A549 (cell line): ENCODE measurements around the gene MUC2. TPM values are rescaled to one million over a fixed set of nuclear protein-coding genes. Genes with fewer than 3 reads are reported as not detected.

ENCODE experiments used
- ATAC-seq, 2 experiments: fragments of 200-7000 bp in 1 of 2; fragments of >200 bp in 1 of 2; cut with Nextera tagmentation in 1 of 2; cut with Tn5 transposase in 1 of 2; 3 replicates each; pipeline versions ENCODE4 v1.8.0 to v1.9.1; 2018 to 2020; ENCODE audit warnings: mild to moderate bottlenecking in 1 of 2, moderate library complexity in 1 of 2
- CTCF ChIA-PET: fragments of 300-600 bp; sonication (Branson Sonifier 250); formaldehyde crosslinking; extraction: SDS; loops from one replicate; lab custom pipeline; 2021; ENCODE audit warnings: antibody characterized with exemption, inconsistent platforms; lab: Yijun Ruan, JAX
- POLR2A ChIA-PET: fragments of 350-600 bp; formaldehyde crosslinking; extraction: SDS; loops from one replicate; lab custom pipeline; 2021; ENCODE audit warnings: antibody characterized with exemption, inconsistent platforms; lab: Yijun Ruan, JAX
- DNase-seq, 2 experiments: peaks; one replicate each; pipeline versions ENCODE4 v3.0.0 to v3.0.0-alpha.2; 2011 to 2016; ENCODE audit warnings: low read depth in 1 of 2, low spot score in 1 of 2
- FAIRE-seq: peaks from 2 replicates; lab custom pipeline; 2011; peaks lifted over from hg19 to GRCh38; lab: Jason Lieb, UNC
- H3K27ac ChIP-seq, 2 experiments: fragments of >200 bp; sonication (Bioruptor Twin); formaldehyde crosslinking; 3 replicates each; pipeline ENCODE4 v1.5.1; 2016 to 2017
- H3K4me1 ChIP-seq: fragments of >200 bp; sonication (Bioruptor Twin); formaldehyde crosslinking; 3 replicates; pipeline ENCODE4 v1.6.1; 2016
- H3K4me2 ChIP-seq: fragments of >200 bp; sonication (Bioruptor Twin); formaldehyde crosslinking; 3 replicates; pipeline ENCODE4 v1.6.1; 2016
- H3K4me3 ChIP-seq: fragments of >200 bp; sonication (Bioruptor Twin); formaldehyde crosslinking; 3 replicates; pipeline ENCODE4 v1.5.1; 2016
- H3K9me3 ChIP-seq: fragments of >200 bp; sonication (Bioruptor Twin); formaldehyde crosslinking; 3 replicates; pipeline ENCODE4 v1.6.1; 2016
- CHD2 ChIP-seq: fragments of 150-350 bp; IDR thresholded peaks from 2 replicates; pipeline ENCODE4 v1.6.1; 2014; ENCODE audit warnings: low read length; ENCODE audit not compliant: partially characterized antibody
- EHMT2 ChIP-seq: fragments of 200-600 bp; sonication (generic); IDR thresholded peaks from 2 replicates; pipeline ENCODE4 v1.6.1; 2016; ENCODE audit warnings: antibody characterized with exemption, low read depth, mild to moderate bottlenecking, moderate library complexity
- ESRRA ChIP-seq: fragments of 150-350 bp; IDR thresholded peaks from 2 replicates; pipeline ENCODE4 v1.6.1; 2014; ENCODE audit warnings: mild to moderate bottlenecking, low read length, borderline replicate concordance
- FOSB ChIP-seq: fragments of 250-450 bp; sonication (Bioruptor Pico); IDR thresholded peaks from 2 replicates; pipeline ENCODE4 v1.5.0; 2020; ENCODE audit warnings: mild to moderate bottlenecking, moderate library complexity
- FOXS1 ChIP-seq: fragments of 250-450 bp; sonication (Bioruptor Pico); IDR thresholded peaks from 2 replicates; pipeline ENCODE4 v1.5.0; 2020; ENCODE audit warnings: mild to moderate bottlenecking, moderate library complexity
- GATA3 ChIP-seq: IDR thresholded peaks from 2 replicates; pipeline ENCODE4 v1.6.1; 2012; ENCODE audit warnings: borderline replicate concordance
- HOXA7 ChIP-seq: fragments of 250-450 bp; sonication (Bioruptor Pico); IDR thresholded peaks from 2 replicates; pipeline ENCODE4 v1.5.0; 2020; ENCODE audit warnings: mild to moderate bottlenecking, moderate library complexity
- HOXB13 ChIP-seq: fragments of 250-450 bp; sonication (Bioruptor Pico); IDR thresholded peaks from 2 replicates; pipeline ENCODE4 v1.5.0; 2020; ENCODE audit warnings: low read depth, mild to moderate bottlenecking, moderate library complexity
- KDM5A ChIP-seq: fragments of 200-600 bp; sonication (generic); IDR thresholded peaks from 2 replicates; pipeline ENCODE4 v1.6.1; 2016; ENCODE audit warnings: antibody characterized with exemption, mild to moderate bottlenecking
- MAZ ChIP-seq: fragments of 150-350 bp; IDR thresholded peaks from 2 replicates; pipeline ENCODE4 v1.6.1; 2014; ENCODE audit warnings: antibody characterized with exemption, low read depth, low read length, borderline replicate concordance
- MYC ChIP-seq: IDR thresholded peaks from 2 replicates; pipeline ENCODE4 v1.6.1; 2012; ENCODE audit warnings: mild to moderate bottlenecking, inconsistent platforms, low read length, improper control_type of control experiment, borderline replicate concordance
- NR3C1 ChIP-seq: fragments of >200 bp; sonication (Bioruptor Twin); formaldehyde crosslinking; IDR thresholded peaks from 3 replicates; pipeline ENCODE4 v1.6.1; 2017
- RARB ChIP-seq: fragments of 250-450 bp; sonication (Bioruptor Pico); IDR thresholded peaks from 2 replicates; pipeline ENCODE4 v1.8.0; 2021; ENCODE audit warnings: mild to moderate bottlenecking, moderate library complexity
- RFX5 ChIP-seq: fragments of 450-650 bp; IDR thresholded peaks from 2 replicates; pipeline ENCODE4 v1.7.1; 2014; ENCODE audit warnings: antibody characterized with exemption, mild to moderate bottlenecking, moderate library complexity
- RNF2 ChIP-seq: fragments of 200-600 bp; sonication (generic); IDR thresholded peaks from 2 replicates; pipeline ENCODE4 v1.6.1; 2016; ENCODE audit warnings: low read depth, mild to moderate bottlenecking, antibody characterized with exemption, moderate library complexity, borderline replicate concordance
- ZSCAN20 ChIP-seq: fragments of 250-450 bp; sonication (Bioruptor Pico); IDR thresholded peaks from 2 replicates; pipeline ENCODE4 v1.8.0; 2022; ENCODE audit warnings: mild to moderate bottlenecking, moderate library complexity
- WGBS: methylation state at CpG from one replicate; pipeline ENCODE4 v1.1.6; 2017; ENCODE audit errors: missing lambda C conversion rate; 5-methylcytosine and 5-hydroxymethylcytosine counted together
- polyA plus RNA-seq, 4 experiments: library from polyadenylated mRNA; depleted of rRNA in 3 of 4; stranded (reverse); fragments of >200 nt; fragmentation: RNase III in 1 of 4; extraction: RNeasy Plus Mini Kit Qiagen cat#74134 plus additional on column Dnase treatment in 1 of 4; gene quantifications; 2 replicates in 3 of 4; 3 replicates in 1 of 4; pipeline ENCODE4 v1.2.3, GENCODE V29; 2011 to 2017
- TF ChIP-seq, protein P1 (sequence below): fragments of 250-450 bp; sonication (Bioruptor Pico); IDR thresholded peaks from 2 replicates; pipeline ENCODE4 v1.5.0; 2021; ENCODE audit warnings: mild to moderate bottlenecking, moderate library complexity, borderline replicate concordance
- TF ChIP-seq, protein P2 (sequence below): fragments of >200 bp; sonication (Bioruptor Twin); formaldehyde crosslinking; IDR thresholded peaks from 3 replicates; pipeline ENCODE4 v1.5.1; 2016
- TF ChIP-seq, protein P3 (sequence below): fragments of 450-650 bp; IDR thresholded peaks from 2 replicates; pipeline ENCODE4 v1.6.1; 2014; ENCODE audit warnings: antibody characterized with exemption
- TF ChIP-seq, protein P4 (sequence below): IDR thresholded peaks from 2 replicates; pipeline ENCODE4 v1.6.1; 2012; ENCODE audit warnings: low read depth, borderline replicate concordance

MUC2 gene
- polyA plus RNA-seq, 2 of the 4 experiments (the other 2 are of a cell fraction): 0.01 to 0.03 TPM

DNA sequence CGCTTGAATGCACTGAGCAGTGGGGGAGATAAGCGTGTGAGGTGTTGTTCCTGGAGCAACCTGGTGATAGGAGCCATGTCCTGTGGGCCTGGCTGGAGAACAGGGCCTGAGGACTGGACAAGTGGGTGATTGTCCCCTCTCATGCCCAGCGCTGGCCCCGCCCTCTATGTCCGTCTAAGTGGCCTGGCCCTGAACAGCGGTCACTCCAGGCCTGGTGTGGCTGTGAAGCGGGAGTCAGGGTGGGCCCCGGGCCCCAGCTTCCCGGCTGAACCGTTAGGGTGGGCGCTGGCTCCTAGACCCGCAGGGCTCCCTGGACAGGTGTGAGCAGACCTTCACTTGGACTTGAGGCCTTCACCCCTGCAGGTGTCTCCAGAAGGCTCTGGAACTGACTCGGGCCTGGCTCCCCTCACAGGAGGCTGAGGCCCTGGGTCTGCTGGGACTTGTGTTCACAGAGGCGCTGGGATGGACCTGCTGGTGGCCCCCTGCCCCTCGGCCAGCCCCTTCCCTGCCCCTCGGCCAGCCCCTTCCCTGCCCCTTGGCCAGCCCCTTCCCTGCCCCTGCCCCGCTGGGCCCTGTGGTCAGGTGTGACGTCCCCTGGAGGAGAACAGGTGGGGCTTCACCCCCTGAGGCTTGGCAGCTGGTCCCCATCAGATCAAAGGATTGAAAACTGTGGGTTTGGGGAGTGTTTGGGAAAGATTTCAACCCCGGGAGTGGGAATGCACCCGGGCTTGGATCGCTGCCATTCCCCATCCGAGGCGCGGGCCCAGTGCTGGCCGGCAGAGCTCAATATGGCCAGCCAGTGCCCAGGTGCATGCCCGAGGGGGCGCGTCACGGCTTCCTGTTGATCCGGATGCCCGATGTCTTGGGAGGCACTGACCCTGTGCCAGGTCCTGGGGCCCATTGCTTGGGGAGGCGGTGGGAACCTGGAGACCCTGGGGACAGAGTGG, 34.9 kb upstream of the MUC2 start:
- no peak for FAIRE-seq
- TF ChIP-seq RNF2 (no peak), RFX5 (no peak), HOXA7 (CRISPR knock-in tag) (no peak), ESRRA (no peak), KDM5A (no peak), FOSB (CRISPR knock-in tag) (no peak), CHD2 (no peak), MYC (no peak), RARB (CRISPR knock-in tag) (no peak), EHMT2 (no peak), ZSCAN20 (CRISPR knock-in tag) (no peak), FOXS1 (CRISPR knock-in tag) (no peak), GATA3 (no peak), MAZ (no peak)
- TF ChIP-seq, protein P1, sequence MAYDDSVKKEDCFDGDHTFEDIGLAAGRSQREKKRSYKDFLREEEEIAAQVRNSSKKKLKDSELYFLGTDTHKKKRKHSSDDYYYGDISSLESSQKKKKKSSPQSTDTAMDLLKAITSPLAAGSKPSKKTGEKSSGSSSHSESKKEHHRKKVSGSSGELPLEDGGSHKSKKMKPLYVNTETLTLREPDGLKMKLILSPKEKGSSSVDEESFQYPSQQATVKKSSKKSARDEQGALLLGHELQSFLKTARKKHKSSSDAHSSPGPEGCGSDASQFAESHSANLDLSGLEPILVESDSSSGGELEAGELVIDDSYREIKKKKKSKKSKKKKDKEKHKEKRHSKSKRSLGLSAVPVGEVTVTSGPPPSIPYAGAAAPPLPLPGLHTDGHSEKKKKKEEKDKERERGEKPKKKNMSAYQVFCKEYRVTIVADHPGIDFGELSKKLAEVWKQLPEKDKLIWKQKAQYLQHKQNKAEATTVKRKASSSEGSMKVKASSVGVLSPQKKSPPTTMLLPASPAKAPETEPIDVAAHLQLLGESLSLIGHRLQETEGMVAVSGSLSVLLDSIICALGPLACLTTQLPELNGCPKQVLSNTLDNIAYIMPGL (CRISPR knock-in tag): no peak
- DNase-seq: no peak
- Histone ChIP-seq H3K4me2 (no peak overlapping the region), H3K27ac (no peak overlapping the region), H3K9me3 (no peaks in the 10 kb centered on the region), H3K4me3 (no peak overlapping the region), H3K4me1 (peaks cover 13% of the 10 kb centered on the region)
- ATAC-seq: no peak
- ChIA-PET CTCF (interaction anchor here (0.6 to 1.1 kb wide), 2 partner anchors 12 to 220 kb away, joined by 5 to 6 read pairs; no protein-coding TSS in a partner anchor), POLR2A (no interaction called here)
- WGBS: 100% methylated on average over 8 of the region's 32 CpGs

DNA sequence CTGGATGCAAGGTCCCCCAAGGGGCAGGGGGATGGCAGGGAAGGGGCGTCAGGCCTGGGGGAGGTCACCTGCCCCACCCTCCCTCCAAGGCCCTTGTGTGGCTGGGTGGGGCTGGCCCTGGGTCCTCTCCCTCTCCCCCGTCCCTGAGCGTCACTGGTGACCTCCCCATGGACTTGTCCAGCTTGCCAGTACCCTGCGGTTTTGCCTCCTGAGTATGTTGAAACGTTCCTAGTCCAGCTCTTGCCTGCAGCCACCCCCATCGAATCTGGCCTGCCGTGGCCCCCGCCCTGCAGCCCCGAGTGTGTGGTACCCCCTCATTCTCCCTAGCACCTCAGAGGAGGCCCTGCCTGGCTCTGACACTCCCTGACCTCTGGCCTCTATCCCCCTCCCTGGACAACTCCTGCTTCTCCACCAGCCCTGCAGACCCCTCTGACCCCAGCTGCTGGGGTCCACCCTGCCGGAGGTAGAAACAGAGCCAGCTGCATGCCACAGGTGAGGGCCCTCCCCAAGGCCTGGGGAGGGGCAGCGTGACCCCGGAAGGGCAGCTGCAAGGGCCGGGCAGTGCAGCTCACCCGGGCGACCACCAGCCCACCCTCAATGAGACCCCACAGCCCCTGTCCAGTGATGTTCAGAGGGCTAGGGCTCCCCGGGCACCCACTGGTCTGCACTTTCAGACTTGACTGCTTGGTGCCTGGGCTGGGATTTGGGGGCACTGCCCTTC, 34.1 kb upstream of the MUC2 start:
- 84% methylated on average over 12 of the region's 16 CpGs for WGBS
- DNase-seq (no peak), FAIRE-seq (no peak), ATAC-seq (no peak)
- Histone ChIP-seq H3K4me1 (peaks cover 13% of the 10 kb centered on the region), H3K27ac (peak overlapping the region in 1 of 2 experiments; percentile 4; a peak in 2 of 6 replicates), H3K4me3 (no peak overlapping the region), H3K4me2 (no peak overlapping the region), H3K9me3 (0 out of 3 replicates have a peak, but pooled peaks cover 3% of the 10 kb centered on the region)
- TF ChIP-seq NR3C1 (no peak), HOXB13 (no peak)
- TF ChIP-seq, protein P2, sequence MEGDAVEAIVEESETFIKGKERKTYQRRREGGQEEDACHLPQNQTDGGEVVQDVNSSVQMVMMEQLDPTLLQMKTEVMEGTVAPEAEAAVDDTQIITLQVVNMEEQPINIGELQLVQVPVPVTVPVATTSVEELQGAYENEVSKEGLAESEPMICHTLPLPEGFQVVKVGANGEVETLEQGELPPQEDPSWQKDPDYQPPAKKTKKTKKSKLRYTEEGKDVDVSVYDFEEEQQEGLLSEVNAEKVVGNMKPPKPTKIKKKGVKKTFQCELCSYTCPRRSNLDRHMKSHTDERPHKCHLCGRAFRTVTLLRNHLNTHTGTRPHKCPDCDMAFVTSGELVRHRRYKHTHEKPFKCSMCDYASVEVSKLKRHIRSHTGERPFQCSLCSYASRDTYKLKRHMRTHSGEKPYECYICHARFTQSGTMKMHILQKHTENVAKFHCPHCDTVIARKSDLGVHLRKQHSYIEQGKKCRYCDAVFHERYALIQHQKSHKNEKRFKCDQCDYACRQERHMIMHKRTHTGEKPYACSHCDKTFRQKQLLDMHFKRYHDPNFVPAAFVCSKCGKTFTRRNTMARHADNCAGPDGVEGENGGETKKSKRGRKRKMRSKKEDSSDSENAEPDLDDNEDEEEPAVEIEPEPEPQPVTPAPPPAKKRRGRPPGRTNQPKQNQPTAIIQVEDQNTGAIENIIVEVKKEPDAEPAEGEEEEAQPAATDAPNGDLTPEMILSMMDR: no peak
- TF ChIP-seq, protein P3, sequence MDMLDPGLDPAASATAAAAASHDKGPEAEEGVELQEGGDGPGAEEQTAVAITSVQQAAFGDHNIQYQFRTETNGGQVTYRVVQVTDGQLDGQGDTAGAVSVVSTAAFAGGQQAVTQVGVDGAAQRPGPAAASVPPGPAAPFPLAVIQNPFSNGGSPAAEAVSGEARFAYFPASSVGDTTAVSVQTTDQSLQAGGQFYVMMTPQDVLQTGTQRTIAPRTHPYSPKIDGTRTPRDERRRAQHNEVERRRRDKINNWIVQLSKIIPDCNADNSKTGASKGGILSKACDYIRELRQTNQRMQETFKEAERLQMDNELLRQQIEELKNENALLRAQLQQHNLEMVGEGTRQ: no peak
- TF ChIP-seq, protein P4, sequence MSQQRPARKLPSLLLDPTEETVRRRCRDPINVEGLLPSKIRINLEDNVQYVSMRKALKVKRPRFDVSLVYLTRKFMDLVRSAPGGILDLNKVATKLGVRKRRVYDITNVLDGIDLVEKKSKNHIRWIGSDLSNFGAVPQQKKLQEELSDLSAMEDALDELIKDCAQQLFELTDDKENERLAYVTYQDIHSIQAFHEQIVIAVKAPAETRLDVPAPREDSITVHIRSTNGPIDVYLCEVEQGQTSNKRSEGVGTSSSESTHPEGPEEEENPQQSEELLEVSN: no peak
- ChIA-PET POLR2A (no interaction called here), CTCF (interaction anchor here (0.6 to 1.2 kb wide), 3 partner anchors 11 to 219 kb away, joined by 3 to 6 read pairs (median 5); no protein-coding TSS in a partner anchor)
